GM12874 (cell line): Measurements from ENCODE around the gene CHPF.

Source experiments
- CTCF ChIP-seq: IDR thresholded peaks from 2 replicates; pipeline ENCODE4 v1.5.1; 2011; ENCODE audit warnings: low read depth, mild to moderate bottlenecking, control low read depth, low read length, moderate library complexity; ENCODE audit not compliant: insufficient read depth

The CHPF gene

GRCh38 chr2:219570194-219570923, 26.8 kb upstream of the CHPF start:
- no peak for TF ChIP-seq CTCF

GRCh38 chr2:219569635-219570034, 26.0 kb upstream of the CHPF start:
- no peak for TF ChIP-seq CTCF

GRCh38 chr2:219569041-219569440, 25.4 kb upstream of the CHPF start:
- no peak for TF ChIP-seq CTCF

GRCh38 chr2:219567791-219568361, 24.3 kb upstream of the CHPF start:
- no peak for TF ChIP-seq CTCF

GRCh38 chr2:219567131-219567530, 23.5 kb upstream of the CHPF start:
- no peak for TF ChIP-seq CTCF

GRCh38 chr2:219566640-219567039, 23.0 kb upstream of the CHPF start:
- no peak for TF ChIP-seq CTCF

- TF ChIP-seq CTCF: no peak
Measured at GRCh38 chr2:219565130-219566080, 21.8 kb upstream of the CHPF start.
